Dedifferentiated amniotic fluid mesenchymal stem cell (primary cell): ENCODE results near the gene TAS2R42.

Source experiments
- DNase-seq: peaks from one replicate; pipeline ENCODE4 v3.0.0-alpha.2; 2016; ENCODE audit errors: extremely low spot score

Gene TAS2R42, protein sequence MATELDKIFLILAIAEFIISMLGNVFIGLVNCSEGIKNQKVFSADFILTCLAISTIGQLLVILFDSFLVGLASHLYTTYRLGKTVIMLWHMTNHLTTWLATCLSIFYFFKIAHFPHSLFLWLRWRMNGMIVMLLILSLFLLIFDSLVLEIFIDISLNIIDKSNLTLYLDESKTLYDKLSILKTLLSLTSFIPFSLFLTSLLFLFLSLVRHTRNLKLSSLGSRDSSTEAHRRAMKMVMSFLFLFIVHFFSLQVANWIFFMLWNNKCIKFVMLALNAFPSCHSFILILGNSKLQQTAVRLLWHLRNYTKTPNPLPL

DNA sequence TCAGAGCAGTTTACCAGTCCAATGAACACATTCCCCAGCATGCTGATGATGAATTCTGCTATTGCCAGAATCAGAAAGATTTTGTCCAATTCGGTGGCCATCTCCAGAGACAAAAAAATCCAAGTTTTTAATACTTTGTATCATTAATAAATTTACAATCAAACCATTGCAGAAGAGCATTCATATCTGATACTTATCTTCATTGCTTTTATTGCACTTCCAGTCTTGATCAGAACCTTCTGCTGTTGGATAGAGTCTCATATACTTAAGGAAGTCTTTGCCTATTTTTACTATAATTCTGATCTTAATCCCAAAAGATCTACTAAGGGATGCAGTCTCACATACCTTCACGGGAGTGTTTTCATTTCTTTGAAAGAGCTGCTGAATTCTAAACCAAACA is at the start of gene TAS2R42:
TAS2R42 (minus strand) TSS at position 101 of the 400 bp plus-strand sequence; CDS start at position 101, 0 bp downstream.
- no peak for DNase-seq

DNA sequence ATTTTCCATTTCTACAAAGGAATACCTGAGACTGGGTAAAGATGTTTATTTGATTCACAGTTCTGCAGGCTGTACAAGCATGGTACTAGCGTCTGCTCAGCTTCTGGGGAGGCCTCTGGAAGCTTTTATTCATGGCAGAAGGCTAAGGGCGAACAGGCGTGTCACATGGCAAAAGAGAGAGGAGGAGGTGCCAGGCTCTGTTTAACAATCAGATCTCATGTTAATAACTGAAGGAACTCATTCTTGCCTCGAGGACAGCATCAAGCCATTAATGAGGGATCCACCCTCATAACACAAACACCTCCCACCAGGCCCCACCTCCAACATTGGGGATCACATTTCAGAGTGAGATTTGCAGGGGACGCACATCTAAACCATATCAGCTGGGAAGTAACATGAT is 46.8 kb upstream of the TAS2R42 start:
- DNase-seq, result no peak

DNA sequence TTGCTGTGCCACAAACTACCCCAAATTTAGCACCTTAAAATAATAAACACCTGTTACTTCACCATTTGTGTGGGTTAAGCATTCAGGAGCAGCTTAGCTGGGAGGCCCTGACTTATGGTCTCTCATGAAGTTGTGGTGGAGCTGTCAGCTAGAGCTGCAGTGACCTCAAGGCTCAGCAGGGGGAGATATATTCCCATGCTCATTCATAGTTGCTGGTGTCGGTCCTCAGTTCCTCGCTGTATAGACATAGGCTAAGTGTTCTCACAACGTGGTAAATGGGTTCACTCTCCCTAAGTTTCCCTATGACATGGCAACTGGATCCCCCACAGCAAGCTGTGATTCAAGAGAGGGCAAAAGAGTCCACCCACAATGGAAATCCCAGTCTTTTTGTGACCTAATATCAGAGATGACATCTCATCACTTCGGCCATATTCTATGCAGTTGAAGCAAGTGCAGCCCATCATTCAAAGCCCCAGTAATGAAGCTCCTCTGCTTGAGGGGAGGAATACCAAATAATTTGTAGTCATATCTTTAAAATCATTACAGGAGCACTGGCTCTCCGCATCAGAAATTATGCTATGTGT is 41.7 kb upstream of the TAS2R42 start:
- peak; percentile 28 for DNase-seq

DNA sequence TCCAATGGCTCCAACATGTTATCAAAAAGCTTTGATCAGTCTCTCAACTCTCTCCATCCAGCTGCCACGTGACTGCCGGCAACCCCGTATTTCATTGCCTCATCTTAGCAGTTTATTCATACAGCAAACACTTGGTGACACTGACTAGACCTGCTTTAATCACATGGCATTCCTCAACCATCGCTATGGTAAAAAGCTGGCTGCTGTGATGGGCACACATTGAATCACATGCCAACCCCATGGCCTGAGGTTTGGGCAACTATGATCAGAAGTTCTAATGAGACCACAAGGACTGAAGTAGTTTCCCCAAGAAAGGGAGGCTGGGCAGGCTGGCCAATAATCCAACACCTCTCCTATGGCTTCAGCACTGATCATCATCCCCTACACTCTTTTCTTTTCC is 40.6 kb upstream of the TAS2R42 start:
- DNase-seq, result no peak

DNA sequence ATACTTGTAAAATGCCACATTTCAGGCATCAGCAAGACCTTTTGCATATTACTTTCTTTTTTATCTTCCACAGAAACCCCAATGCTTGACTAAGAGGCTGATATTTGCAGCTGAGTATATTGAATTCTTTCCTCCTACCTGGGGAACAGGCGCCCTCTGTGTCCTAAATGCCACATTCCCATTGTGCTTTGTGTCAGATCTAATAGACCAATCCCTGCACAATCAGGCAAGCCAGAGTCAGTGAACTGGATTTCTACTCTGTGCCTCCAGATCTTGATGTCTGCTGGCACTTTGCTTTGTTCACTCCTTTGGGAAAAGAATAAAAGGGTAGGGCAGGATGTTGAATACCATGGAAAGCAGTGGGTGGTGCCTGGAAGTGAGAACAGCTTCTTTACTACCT is 22.4 kb upstream of the TAS2R42 start:
- DNase-seq, result no peak

DNA sequence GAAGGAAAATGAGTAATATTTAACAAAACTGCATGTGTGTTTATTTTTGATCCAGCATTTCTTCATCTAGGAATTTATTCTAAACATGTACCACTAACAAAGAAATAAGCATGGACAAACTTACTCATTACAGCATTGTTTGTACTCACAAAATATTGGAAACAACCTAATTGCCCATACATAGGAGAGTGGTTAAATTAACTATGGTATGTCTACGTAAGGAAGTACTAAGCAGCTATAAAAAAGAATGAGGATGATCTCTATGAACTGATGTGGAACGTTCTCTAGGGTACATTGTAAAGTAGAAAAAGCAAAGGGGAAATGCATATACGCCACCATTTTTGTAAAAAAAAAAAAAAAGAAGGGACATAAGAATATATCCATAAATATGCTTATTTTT is 17.4 kb upstream of the TAS2R42 start:
- DNase-seq, result no peak

DNA sequence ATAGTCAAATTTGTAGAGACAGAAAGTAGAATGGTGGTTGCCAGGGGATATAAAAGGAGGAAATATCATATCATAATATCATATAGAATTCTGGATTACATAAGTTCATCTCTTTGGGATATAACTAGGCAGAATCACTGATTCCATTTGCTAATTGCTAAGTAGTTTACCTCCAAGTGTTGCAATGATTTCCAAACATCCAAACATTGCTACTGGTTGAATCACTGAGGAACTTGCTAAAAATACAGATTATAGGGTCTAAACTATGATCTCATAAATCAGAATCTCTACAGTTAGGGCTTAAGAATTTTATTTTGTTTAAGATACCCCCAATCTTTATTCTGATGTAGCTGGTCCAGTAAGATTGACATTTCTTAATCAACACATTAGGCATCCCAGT is 16.1 kb upstream of the TAS2R42 start:
- no peak for DNase-seq

DNA sequence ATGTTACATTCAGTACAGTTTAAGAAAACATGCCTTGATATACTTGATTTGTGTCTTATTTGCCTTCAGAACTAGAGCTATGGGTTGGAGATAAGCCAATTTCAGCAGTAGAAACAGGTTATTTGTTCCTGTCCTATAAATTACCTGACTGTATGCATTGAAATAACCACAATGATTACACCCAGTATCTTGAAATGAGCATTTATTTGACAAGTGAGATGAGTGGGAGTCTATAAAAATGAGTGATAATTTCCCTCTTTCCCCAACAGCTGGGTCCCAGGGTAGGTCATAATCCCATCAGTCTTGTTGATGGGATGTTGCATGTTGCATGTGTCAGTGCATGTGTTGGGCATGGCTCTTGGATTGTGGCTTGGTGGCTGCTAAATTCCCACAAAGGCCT is 3.7 kb downstream of the TAS2R42 start:
- DNase-seq, result no peak

DNA sequence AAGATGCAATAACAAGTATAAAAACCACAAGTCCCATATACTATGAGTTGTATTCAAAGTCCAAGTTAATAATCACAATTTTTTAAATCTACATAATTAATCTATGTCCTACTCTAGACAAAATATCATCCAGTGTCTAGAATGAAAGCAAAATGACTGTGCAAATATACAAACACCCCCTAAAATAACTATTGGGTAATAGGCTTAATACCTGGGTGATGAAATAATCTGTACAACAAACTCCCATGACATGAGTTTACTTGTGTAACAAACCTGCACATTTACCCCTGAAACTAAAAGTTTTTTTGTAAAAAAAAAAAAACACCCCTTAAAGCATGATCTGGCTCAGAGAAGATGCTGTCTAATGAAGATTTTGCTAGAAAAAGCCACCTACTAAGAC is 4.2 kb downstream of the TAS2R42 start:
- no peak for DNase-seq

DNA sequence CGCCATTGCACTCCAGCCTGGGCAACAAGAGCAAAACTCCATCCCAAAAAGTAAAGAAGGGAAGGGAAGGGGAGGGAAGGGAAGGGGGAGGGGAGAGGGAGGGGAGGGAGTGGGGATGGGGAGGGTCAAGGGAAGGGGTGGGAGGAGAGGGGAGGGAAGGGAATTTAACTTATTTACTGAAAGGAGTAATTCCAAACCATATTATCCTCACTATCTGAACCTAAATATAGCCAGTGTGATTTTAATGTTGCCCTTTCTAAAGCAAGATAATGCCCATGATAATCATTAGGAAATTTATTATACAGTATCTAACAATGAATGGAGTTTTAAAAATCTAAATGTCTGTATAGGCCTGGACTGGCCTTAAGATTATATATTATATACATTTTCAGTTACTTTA is 8.5 kb downstream of the TAS2R42 start:
- DNase-seq, result no peak

DNA sequence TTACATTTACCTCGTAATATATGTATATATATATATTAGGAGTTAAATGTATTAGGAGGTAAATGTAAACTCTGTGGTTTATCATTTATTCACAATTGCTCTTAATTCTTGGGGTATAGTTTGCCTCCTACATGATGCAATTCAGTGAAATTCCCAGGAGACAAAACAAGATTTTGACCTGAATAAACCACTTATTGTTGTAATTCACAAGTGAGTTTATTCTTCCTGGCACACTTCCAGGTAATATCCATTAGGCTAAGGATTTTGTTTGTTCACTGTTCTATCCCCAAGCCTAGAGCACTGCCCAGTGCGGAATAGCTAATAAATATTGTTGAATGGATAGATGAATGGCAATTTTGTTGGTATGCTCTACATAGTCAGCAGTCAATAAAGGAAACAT is 12.7 kb downstream of the TAS2R42 start:
- no peak for DNase-seq

DNA sequence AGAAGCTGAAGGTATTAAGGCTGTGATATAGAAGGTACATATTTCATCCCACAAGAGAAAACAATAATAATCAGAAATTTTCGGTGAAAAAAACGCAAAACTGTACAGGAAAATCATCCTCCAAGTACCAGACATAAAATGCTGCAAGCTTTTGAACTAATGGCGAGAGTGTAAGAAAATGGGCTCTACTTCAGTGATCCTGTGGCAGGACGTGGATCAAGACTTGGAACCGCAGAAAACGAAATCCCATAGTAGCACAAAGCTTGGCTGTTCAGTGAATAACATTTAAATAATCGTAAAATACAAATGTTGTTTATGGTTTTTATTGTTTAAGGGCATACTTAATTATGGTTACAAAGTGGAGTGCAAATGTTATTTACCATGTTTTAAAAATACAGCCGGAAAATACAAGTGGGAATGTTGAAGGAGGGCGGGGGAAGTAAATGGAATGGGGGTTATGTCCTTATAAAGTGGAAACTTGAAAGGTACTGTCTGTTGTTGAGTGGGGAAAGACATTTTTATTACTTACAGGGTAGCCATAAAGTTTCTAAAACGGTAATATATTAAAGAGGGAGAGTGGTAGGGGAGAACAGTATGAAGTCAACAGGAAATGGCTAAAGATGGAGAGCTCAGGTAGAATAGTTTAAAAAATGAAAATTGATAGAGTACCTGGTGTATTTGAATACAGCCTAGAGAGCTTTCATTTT is 14.6 kb downstream of the TAS2R42 start:
- no peak for DNase-seq

DNA sequence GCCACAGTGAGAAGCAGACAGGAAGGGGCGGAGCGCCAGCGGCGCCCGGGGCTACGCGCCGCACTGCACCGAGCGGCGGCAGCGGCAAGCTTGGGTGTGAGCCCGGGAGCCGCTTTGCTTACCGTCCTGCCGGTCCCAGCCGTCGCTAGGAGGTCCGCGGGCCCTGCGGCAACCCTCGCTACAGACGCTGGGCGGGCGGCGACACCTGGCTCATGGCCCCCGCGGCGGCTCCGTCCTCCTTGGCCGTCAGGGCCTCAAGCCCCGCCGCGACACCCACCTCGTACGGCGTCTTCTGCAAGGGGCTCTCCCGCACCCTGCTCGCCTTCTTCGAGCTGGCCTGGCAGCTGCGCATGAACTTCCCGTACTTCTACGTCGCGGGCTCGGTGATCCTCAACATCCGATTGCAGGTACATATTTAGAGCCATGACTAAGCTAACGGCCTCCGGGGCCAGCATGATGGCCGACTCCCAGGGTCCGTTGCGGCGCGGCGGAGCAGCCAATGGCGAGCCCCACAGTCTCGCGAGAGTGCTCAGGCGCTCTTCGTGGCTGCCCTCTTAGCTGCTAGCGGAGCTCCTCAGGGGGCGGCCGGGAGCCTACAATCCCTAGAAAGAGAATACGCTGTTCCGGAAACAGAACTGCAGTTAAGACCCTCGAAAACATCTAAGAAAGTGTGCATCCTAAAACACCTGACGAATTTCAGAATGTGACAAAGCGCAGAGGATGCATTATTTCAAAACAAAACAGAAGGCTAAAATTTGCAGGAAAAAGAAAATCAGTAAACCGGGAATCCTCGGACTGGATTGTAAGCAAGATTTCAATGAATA is 15.4 kb downstream of the TAS2R42 start, which contains the start of gene SMIM10L1:
SMIM10L1 (plus strand) TSS at position 50 of the 824 bp plus-strand sequence; CDS start at position 213, 163 bp downstream.
- DNase-seq, result peak; percentile 90

DNA sequence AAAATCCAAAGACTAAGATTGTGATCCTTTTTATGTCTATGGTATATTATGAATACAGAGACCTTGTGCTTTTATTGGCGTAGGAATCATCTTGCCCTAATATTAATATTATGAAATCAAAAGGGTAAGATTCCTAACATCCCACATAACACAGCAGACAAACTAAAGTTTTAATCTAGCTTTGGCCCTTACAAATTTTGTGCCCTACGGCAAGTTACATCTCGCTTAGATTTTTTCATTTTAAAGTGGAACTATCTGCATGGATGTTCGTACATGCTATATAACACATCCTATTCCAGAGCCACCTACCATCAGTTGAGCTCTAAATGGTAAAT is 16.0 kb downstream of the TAS2R42 start:
- DNase-seq, result no peak

DNA sequence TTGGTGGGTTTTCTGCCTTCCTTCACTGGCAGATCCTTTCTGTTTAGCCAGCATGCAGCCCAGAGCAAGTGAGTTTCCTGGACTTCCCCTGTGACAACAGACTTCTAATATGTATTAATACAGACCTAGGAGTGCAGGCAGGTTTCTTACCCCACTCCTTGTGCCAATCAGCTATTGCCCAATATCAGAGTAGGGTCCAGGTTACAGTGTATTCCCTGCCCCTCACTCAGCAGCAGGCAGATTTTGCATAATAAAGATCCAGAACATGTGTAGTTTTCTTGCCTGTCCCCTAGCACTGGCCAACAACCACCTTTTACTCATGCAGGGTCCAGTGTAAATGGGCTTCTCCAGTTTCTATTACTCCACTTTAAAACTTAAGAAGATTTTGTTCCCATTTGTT is 20.4 kb downstream of the TAS2R42 start:
- DNase-seq, result no peak

DNA sequence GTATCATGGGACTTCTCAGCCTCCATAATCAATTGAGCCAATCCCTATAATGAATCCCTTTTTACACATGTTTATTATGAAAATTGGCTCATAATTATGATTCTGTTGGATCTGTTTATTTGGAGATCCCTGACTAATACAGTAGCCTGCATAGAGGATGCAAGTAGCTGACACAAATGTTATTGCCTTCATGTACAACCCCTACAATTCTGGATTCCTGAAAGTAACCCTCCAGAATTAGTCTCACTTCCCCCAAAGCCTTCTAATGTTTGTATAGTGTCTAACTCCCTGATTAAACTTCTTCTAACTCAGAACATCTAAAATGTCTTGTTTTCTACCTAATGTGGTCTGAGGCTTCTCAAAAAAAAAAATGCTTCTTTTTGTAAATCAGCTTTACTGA is 22.4 kb downstream of the TAS2R42 start:
- no peak for DNase-seq

DNA sequence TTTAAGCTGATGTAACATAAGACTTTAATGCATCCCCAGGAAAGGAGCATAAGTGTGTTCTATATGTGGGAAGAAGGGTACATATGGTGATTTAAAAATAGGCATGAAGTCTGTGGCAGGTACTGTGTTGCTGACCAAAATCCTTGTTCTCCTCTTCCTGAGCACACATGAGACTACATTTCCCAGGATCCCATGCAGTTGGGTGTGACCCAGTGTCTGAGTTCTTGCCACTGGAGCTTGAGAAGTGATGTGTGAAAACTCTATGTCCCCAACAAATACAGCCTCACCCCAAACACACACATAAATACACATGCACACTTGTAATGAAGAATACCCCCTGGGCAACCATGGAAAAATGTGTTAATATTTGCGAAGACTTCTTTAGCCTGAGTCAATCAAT is 24.2 kb downstream of the TAS2R42 start:
- no peak for DNase-seq

DNA sequence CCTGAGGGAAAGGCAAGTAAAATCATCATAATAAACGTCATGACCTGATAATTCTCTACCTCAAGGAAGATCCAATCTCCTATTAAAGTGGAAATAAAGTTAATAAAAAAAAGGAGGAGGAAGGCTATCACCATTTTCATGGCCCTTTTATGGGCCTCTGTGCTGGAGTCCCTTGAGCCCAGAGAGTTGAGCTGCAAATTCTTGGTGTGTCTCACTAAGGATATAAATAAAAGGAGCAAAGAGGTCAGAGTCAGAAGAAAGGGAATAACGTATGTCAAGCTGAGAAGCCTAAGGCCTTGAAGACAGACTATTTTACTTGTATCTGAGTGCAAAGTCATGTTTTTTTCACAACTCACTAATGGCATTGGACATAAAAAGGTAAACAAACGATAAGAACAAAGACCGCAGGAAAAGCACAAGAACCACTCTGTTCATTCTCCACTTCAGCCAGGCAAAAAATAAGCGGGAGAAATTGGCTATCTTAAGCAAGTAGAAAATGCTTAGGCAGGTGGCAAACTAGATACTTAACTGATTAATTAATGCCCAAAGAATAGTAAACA is 27.8 kb downstream of the TAS2R42 start:
- DNase-seq, result no peak

DNA sequence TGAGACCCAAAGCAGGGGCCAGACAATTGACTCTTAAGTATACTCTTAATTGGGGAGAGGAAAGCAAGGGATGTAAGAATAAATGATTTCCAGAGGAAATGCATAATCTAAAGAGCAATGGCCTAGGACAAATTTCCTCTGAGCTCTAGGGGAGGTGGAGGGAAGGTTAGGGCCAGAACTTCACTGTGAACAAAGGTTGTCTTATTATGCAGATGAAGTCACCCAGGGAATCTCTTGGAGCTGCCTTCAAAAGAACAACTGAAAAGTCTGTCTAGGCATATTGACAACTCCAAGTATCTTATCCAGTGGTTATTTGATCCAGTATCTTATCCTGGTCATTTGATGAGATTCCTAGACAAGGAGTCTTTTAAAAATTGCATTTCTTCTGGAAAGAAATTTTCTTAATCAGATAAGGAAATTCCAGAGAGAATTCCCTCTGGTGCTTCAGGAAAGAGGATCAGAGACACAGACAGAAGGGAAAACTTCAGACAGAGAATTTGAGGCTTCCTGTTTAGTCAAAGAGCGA is 32.3 kb downstream of the TAS2R42 start:
- DNase-seq, result no peak

DNA sequence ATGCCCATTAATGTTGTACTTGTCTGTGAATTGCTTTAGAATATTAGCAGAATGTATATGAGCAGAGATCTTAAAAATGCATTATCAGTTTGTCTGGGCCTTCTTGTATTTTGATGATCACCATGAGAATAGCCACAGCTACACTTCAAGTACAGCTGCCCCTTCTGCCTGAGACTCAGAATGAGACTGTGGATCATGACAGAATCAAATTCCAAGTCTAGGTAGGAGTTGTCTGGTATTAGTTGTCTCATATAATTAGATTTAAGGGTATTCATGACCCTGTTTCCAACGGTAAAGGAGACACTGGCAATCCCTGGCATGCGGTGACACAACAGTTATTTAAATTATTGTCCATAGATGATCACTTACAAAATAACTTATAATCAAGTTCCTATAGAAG is 34.0 kb downstream of the TAS2R42 start:
- DNase-seq, result no peak

DNA sequence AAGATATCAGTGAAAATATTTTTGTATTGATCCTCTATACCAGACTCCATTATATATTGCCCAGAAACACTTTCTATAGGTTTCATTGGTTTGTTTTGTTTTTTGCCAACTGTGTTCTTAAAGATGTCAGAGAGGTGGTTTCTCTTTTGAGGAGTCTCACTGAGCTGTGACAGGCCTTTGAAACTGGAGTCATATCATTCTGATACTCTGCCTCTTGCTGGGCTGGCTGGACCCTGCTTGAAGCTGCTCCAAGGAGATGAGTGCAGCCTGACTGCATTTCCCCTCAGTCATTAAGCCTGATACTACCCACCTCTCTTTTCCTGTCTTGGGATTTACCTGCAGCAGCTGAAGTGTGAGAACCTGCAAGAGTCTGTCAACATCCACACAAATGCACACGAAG is 35.9 kb downstream of the TAS2R42 start:
- DNase-seq, result no peak

DNA sequence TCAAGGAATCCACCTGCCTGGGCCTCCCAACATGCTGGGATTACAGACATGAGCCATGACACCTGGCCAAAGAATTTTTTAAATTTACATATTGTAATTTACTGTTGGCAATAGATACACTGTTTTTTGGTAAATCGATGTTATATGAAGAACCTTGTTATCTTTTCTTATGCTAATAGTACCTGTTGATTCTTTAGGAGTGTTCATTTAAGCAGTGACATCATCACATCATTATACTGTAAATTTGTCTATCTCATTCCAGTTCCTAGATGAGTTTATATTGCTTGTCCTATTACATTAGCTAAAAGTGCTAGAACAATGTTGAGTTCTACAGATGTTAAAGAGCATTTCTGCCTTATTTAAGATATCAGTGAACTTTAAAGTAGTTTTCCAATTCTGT is 39.3 kb downstream of the TAS2R42 start:
- no peak for DNase-seq
